Stimulated activated naive CD8-positive, alpha-beta T cell treated with anti-CD3 and anti-CD28 coated beads, Interleukin-15, Interleukin-2, amounts not matched to agents 100 U/mL and 50 U/mL, for 24 hours (primary cell): Measurements from ENCODE around the gene PRKCA.
"Not testable (repeated sequence)": the region's sequence is repeated elsewhere in the genome, so short reads cannot be mapped to it uniquely, and the experiment has no call there.

Experiments
- ATAC-seq: fragments of 150-1000 bp; cut with Tn5 transposase; one replicate; pipeline ENCODE4 v1.10.0; 2021
- DNase-seq: peaks from one replicate; pipeline ENCODE4 v3.0.0; 2021

Gene PRKCA

DNA sequence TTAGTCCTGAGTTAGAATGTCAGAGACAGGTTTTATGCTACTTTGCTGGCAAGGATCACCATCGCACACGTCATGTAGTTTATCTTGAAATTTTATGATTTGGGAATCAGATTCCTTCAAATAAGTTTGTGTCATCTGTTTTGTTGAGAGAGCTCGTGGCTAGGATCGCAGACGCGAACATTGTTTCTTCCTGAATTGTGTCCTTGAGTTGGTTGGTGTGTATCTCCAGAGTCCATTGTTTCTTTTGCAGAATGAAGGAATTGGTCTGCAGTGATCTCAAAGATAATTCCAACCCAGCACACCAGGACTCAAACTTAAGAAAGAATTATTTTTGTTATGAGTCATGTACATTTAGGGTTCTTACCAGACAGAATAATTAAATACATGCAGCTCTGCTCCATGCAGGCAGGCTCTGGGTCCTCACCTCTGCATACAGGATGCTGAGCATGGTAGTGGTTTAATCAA is 51.6 kb downstream of the PRKCA start:
- ATAC-seq (no peak), DNase-seq (no peak)

- ATAC-seq (no peak), DNase-seq (no peak)
Measured at GRCh38 chr17:66354472-66354871, 52.1 kb downstream of the PRKCA start.

DNA sequence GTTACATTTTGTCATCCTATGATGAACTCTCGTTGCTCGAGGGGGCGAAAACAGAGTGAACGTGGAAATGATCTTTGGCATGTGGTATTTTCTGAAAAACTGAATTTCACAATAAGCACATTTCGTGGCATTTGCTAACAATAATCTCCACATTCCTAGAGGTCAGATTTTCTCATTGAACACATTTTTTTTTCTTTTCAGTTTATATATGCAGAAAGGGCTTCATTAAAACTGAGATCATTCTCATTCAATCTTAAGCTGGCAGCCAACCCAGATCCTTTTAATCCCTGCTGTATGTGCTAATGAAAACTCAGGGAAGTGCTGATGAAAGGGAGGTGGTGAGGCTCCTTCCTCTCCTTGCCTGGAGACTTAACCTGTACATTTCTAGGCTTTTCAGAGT is 52.6 kb downstream of the PRKCA start:
- DNase-seq, result no peak
- no peak for ATAC-seq

- DNase-seq (no peak), ATAC-seq (no peak)
Measured at GRCh38 chr17:66355510-66355909, 53.1 kb downstream of the PRKCA start.

- ATAC-seq, result peak; percentile 64
- no peak for DNase-seq
Measured at GRCh38 chr17:66357037-66357436, 54.6 kb downstream of the PRKCA start.

- no peak for ATAC-seq
Measured at GRCh38 chr17:66359351-66359750, 56.9 kb downstream of the PRKCA start.

DNA sequence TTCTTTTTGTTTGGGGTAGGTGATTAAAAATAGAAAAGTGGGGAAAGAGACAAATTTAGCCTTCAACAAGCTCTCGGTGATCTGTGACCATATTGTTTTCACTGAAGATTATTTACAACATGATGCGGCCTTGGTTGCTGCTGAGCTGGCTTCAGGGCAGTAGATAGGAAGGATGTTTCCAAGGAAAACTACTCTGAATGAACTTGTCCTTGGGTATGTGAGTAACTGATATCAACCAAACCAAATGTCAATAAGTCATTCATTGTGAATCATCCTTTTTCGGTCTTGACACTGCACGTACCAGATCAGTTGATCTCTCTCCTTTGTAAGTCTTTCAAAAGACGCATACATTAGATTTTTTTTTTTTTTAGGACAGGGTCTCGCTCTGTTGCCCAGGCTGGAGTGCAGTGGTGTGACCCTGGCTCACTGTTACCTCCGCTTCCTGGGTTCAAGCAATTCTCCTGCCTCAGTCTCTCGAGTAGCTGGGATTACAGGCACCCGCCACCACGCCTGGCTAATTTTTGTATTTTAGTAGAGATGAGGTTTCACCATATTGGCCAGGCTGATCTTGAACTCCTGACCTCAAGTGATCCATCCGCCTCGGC is 58.6 kb downstream of the PRKCA start:
- ATAC-seq, result peak; percentile 32

More at GRCh38 chr17:66359351-66359750, 56.9 kb downstream of the PRKCA start:
- DNase-seq, result no peak

GRCh38 chr17:66364508-66364907 is 62.1 kb downstream of the PRKCA start:
- ATAC-seq (peak; percentile 66), DNase-seq (peak; percentile 39)

More for the DNA sequence above, 58.6 kb downstream of the PRKCA start:
- not testable (repeated sequence) for DNase-seq

GRCh38 chr17:66364990-66365490 is 62.6 kb downstream of the PRKCA start:
- DNase-seq, result no peak
- peak; percentile 63 for ATAC-seq

GRCh38 chr17:66365903-66366302 is 63.5 kb downstream of the PRKCA start:
- ATAC-seq (no peak), DNase-seq (no peak)

- ATAC-seq (no peak), DNase-seq (no peak)
Measured at GRCh38 chr17:66367107-66367506, 64.7 kb downstream of the PRKCA start.

GRCh38 chr17:66369830-66370229 is 67.4 kb downstream of the PRKCA start:
- ATAC-seq, result no peak
- DNase-seq, result no peak

GRCh38 chr17:66371561-66371960 is 69.1 kb downstream of the PRKCA start:
- no peak for ATAC-seq

DNA sequence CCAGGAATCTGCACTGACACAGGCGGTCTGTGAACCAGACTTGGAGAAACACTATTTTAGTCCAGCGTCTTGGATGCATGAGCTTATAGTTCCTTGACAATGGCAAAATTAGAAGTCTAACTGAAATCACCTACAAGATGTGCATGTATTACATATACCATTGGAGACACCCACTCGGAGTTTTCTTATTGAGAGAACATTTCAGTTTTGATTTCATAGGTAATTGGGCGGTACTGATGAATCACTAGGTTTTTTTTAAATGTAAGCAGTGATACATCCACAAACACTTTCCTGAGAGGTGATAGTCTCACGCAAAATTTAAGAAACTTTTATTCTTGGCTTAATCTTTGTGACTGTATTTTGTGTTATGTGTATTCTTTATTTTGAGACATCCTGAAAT is 69.8 kb downstream of the PRKCA start:
- DNase-seq (no peak), ATAC-seq (peak; percentile 41)

More at GRCh38 chr17:66371561-66371960, 69.1 kb downstream of the PRKCA start:
- DNase-seq, result no peak

DNA sequence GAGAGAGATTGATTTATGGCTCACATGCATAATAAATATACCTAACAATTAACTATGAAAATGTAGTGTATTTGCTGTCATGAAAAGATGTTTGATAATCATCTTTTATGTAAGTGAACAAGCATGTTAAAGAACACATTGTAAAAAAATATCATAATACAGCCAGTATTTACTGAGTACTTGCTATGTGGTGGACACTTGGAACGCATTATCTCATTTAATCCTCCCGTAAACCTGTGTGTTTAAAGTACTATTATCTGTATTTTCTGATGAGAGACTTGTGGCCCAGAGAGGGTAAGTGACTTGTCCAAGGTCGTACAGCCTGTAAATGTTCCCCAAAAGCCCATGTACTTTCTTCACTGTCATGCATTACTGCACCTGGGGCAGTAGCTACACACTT is 70.7 kb downstream of the PRKCA start:
- DNase-seq, result no peak
- ATAC-seq, result no peak

GRCh38 chr17:66373944-66374817 is 71.8 kb downstream of the PRKCA start:
- ATAC-seq (peak; percentile 88), DNase-seq (peak; percentile 68)

GRCh38 chr17:66375121-66375520 is 72.7 kb downstream of the PRKCA start:
- ATAC-seq (no peak), DNase-seq (no peak)

GRCh38 chr17:66378296-66378695 is 75.9 kb downstream of the PRKCA start:
- ATAC-seq (peak; percentile 53), DNase-seq (no peak)

GRCh38 chr17:66379544-66379943 is 77.1 kb downstream of the PRKCA start:
- DNase-seq (no peak), ATAC-seq (no peak)

DNA sequence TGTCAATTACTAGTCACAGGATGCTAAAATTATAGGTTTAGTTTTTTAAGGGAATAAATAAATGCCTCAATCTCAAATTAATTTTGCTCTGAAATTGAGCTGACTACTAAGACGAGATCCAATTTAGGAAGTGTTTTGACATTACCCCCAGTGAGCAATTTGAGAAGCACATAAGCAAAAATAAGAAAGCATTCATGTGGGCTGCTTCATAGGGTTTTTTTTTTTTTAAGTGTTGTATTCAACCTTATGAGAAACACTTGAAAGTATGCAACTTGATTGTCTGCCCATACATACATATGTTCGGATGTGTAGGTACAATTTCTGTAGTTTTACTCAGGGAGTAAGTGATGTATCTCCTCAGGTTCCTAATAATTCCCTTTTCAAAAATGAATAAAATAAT is 77.6 kb downstream of the PRKCA start:
- DNase-seq (no peak), ATAC-seq (no peak)

DNA sequence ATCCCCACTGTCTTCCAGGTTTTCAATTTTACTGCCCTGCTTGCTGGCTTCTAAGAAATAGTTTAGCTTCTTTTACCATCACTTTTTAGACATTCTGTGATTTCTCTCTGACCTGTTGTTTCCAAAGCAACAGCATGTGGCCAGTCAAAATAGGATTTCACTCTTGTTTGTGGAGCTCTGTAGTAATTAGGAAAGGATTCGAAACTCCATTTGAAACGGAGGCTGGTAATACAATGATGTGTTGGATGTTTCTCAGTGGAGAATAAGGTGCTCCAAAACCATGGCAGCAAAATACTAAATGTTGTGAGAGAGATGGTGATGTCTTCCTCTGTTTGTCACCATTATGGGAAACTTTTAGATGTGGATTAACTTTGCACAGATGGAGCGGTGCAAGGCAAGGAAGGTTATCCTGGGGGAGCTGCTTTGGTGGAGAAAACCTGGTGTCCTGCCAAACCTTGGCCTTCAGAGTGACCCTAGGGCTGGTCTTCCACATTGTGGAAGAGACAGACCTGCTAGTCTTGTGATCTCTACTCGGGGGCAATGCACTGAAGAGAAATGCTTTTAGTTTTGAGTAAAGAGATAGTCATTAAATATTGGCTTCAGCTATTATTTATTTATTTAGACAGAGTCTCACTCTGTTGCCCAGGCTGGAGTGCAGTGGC is 79.4 kb downstream of the PRKCA start:
- no peak for ATAC-seq
- DNase-seq, result no peak

DNA sequence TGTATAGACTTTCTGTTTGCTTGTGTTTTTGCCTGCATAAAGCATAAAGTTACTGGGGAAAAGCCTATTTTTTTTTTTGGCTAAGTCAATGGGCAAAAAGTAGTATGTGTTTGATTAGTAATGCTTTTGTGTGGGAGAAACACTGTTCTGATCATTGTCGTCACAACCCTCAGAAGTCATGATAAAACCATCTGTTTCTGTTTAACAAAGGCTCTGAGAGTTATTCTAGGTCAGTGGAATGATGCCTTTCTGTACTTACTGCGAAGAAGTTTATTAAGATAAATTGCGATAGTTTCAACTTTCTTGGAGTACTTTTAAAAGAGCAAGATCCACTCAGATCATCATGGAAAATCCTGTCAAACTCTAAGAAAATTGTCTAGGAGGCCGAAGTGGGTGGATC is 80.9 kb downstream of the PRKCA start:
- DNase-seq (no peak), ATAC-seq (no peak)
